Subcutaneous abdominal adipose tissue (tissue), 5 donors: Measurements from ENCODE around the gene PARD3.
A peak's percentile ranks its signal among the peaks of the same experiment; 100 is the strongest.

Experiments used
- H3K27ac ChIP-seq: one replicate; pipeline ENCODE4 v1.7.0; 2013; ENCODE audit warnings: low read depth, mild to moderate bottlenecking, inconsistent platforms, low read length, moderate library complexity
- H3K27me3 ChIP-seq, 5 donors: one replicate each; pipeline ENCODE4 v1.7.0; 2013; ENCODE audit warnings: low read length in 5 of 5, inconsistent platforms in 1 of 5; ENCODE audit not compliant: control insufficient read depth in 5 of 5, insufficient read depth in 4 of 5
- H3K36me3 ChIP-seq, 5 donors: one replicate each; pipeline ENCODE4 v1.7.0; 2013; ENCODE audit warnings: low read length in 5 of 5; ENCODE audit not compliant: control insufficient read depth in 5 of 5, insufficient read depth in 5 of 5
- H3K4me1 ChIP-seq, 5 donors: one replicate each; pipeline ENCODE4 v1.7.0; 2013; ENCODE audit warnings: low read length in 5 of 5, mild to moderate bottlenecking in 3 of 5, moderate library complexity in 1 of 5; ENCODE audit not compliant: control insufficient read depth in 5 of 5, insufficient read depth in 5 of 5
- H3K4me3 ChIP-seq, 5 donors: one replicate each; pipeline ENCODE4 v1.7.0; 2013; ENCODE audit warnings: low read length in 5 of 5, low read depth in 1 of 5
- H3K9ac ChIP-seq, 5 donors: one replicate each; pipeline ENCODE4 v1.7.0; 2013; ENCODE audit warnings: low read length in 5 of 5, mild to moderate bottlenecking in 4 of 5, moderate library complexity in 3 of 5
- H3K9me3 ChIP-seq, 5 donors: one replicate each; pipeline ENCODE4 v1.7.0; 2013; ENCODE audit warnings: low read length in 5 of 5; ENCODE audit not compliant: control insufficient read depth in 5 of 5
- donor health status: healthy.
- donor health status: healthy.
- donor health status: healthy.
- donor health status: healthy.
- donor health status: healthy.

Gene PARD3

GRCh38 chr10:34574353-34574934 is 240.7 kb downstream of the PARD3 start:
- Histone ChIP-seq H3K4me1 (peaks cover 0 to 18% (median 4%) of the 10 kb centered on the region in 5 donors), H3K27me3 (no peaks in the 10 kb centered on the region), H3K4me3 (peak overlapping the region in 1 of 5 donors; percentile 13), H3K27ac (no peak overlapping the region), H3K9ac (no peak overlapping the region), H3K36me3 (no peaks in the 10 kb centered on the region), H3K9me3 (no peaks in the 10 kb centered on the region)

- no peak overlapping the region for H3K4me3 ChIP-seq
- peaks cover 0 to 18% (median 4%) of the 10 kb centered on the region in 5 donors for H3K4me1 ChIP-seq
- no peaks in the 10 kb centered on the region for H3K9me3 ChIP-seq
- H3K36me3 ChIP-seq = no peaks in the 10 kb centered on the region
- no peak overlapping the region for H3K9ac ChIP-seq
- no peaks in the 10 kb centered on the region for H3K27me3 ChIP-seq
- H3K27ac ChIP-seq = no peak overlapping the region
Measured at GRCh38 chr10:34570887-34571286, 244.2 kb downstream of the PARD3 start.

- Histone ChIP-seq H3K9ac (no peak overlapping the region), H3K9me3 (no peaks in the 10 kb centered on the region), H3K27me3 (no peaks in the 10 kb centered on the region), H3K4me1 (peaks cover 0 to 7% (median 0%) of the 10 kb centered on the region in 5 donors), H3K27ac (no peak overlapping the region), H3K36me3 (no peaks in the 10 kb centered on the region), H3K4me3 (no peak overlapping the region)
Measured at GRCh38 chr10:34567659-34568253, 247.3 kb downstream of the PARD3 start.

- Histone ChIP-seq H3K27me3 (no peaks in the 10 kb centered on the region), H3K9ac (no peak overlapping the region), H3K4me3 (no peak overlapping the region), H3K9me3 (no peaks in the 10 kb centered on the region), H3K4me1 (peaks cover 0 to 7% (median 0%) of the 10 kb centered on the region in 5 donors), H3K27ac (no peak overlapping the region), H3K36me3 (no peaks in the 10 kb centered on the region)
Measured at GRCh38 chr10:34565934-34566333, 249.2 kb downstream of the PARD3 start.

GRCh38 chr10:34558093-34558583 is 257.0 kb downstream of the PARD3 start:
- Histone ChIP-seq H3K4me1 (no peaks in the 10 kb centered on the region), H3K36me3 (no peaks in the 10 kb centered on the region), H3K9me3 (no peaks in the 10 kb centered on the region), H3K27ac (no peak overlapping the region), H3K27me3 (no peaks in the 10 kb centered on the region), H3K9ac (no peak overlapping the region), H3K4me3 (no peak overlapping the region)

GRCh38 chr10:34557173-34557572 is 257.9 kb downstream of the PARD3 start:
- Histone ChIP-seq H3K4me1 (no peaks in the 10 kb centered on the region), H3K27me3 (no peaks in the 10 kb centered on the region), H3K9ac (no peak overlapping the region), H3K9me3 (no peaks in the 10 kb centered on the region), H3K36me3 (no peaks in the 10 kb centered on the region), H3K27ac (no peak overlapping the region), H3K4me3 (no peak overlapping the region)

- no peaks in the 10 kb centered on the region for H3K36me3 ChIP-seq
- H3K9me3 ChIP-seq = no peaks in the 10 kb centered on the region
- H3K27ac ChIP-seq = no peak overlapping the region
- no peaks in the 10 kb centered on the region for H3K27me3 ChIP-seq
- no peak overlapping the region for H3K4me3 ChIP-seq
- no peaks in the 10 kb centered on the region for H3K4me1 ChIP-seq
- no peak overlapping the region for H3K9ac ChIP-seq
Measured at GRCh38 chr10:34555653-34556052, 259.4 kb downstream of the PARD3 start.

- Histone ChIP-seq H3K9me3 (no peaks in the 10 kb centered on the region), H3K36me3 (no peaks in the 10 kb centered on the region), H3K27me3 (no peaks in the 10 kb centered on the region), H3K4me1 (peaks cover 0 to 5% (median 2%) of the 10 kb centered on the region in 5 donors), H3K9ac (no peak overlapping the region), H3K27ac (no peak overlapping the region), H3K4me3 (no peak overlapping the region)
Measured at GRCh38 chr10:34553747-34554146, 261.3 kb downstream of the PARD3 start.

GRCh38 chr10:34551295-34551694 is 263.8 kb downstream of the PARD3 start:
- H3K27me3 ChIP-seq = no peaks in the 10 kb centered on the region
- peaks cover 0 to 11% (median 8%) of the 10 kb centered on the region in 5 donors for H3K4me1 ChIP-seq
- no peak overlapping the region for H3K4me3 ChIP-seq
- H3K27ac ChIP-seq = no peak overlapping the region
- no peaks in the 10 kb centered on the region for H3K9me3 ChIP-seq
- no peak overlapping the region for H3K9ac ChIP-seq
- no peaks in the 10 kb centered on the region for H3K36me3 ChIP-seq

GRCh38 chr10:34549953-34550352 is 265.1 kb downstream of the PARD3 start:
- no peak overlapping the region for H3K27ac ChIP-seq

More at GRCh38 chr10:34549953-34550352, 265.1 kb downstream of the PARD3 start:
- no peaks in the 10 kb centered on the region for H3K9me3 ChIP-seq
- no peaks in the 10 kb centered on the region for H3K27me3 ChIP-seq
- H3K4me1 ChIP-seq = peaks cover 0 to 11% (median 8%) of the 10 kb centered on the region in 5 donors
- no peaks in the 10 kb centered on the region for H3K36me3 ChIP-seq
- H3K4me3 ChIP-seq = no peak overlapping the region
- H3K9ac ChIP-seq = no peak overlapping the region
